IMR-90 (cell line): ENCODE measurements around the gene PEAK1.

Experiments used
- MAFK ChIP-seq: IDR thresholded peaks from 2 replicates; pipeline ENCODE4 v1.6.1; 2012; ENCODE audit warnings: low read depth, low read length, improper control_type of control experiment
- MAZ ChIP-seq: IDR thresholded peaks from 2 replicates; pipeline ENCODE4 v1.6.1; 2012; ENCODE audit warnings: low read depth, mild to moderate bottlenecking, low read length, improper control_type of control experiment, moderate library complexity, borderline replicate concordance
- NFE2L2 ChIP-seq: fragments of 150-350 bp; IDR thresholded peaks from 2 replicates; pipeline ENCODE4 v1.6.1; 2016; ENCODE audit warnings: low read depth, mild to moderate bottlenecking, low read length
- POLR2A ChIP-seq: IDR thresholded peaks from 2 replicates; pipeline ENCODE4 v1.6.1; 2012; ENCODE audit warnings: mild to moderate bottlenecking, low read depth, low read length
- RCOR1 ChIP-seq: IDR thresholded peaks from 2 replicates; pipeline ENCODE4 v1.6.1; 2012; ENCODE audit warnings: mild to moderate bottlenecking, low read length, improper control_type of control experiment; ENCODE audit not compliant: insufficient replicate concordance
- RFX5 ChIP-seq: IDR thresholded peaks from 2 replicates; pipeline ENCODE4 v1.8.0; 2012; ENCODE audit warnings: low read depth, mild to moderate bottlenecking, low read length, moderate library complexity
- TF ChIP-seq, protein P1 (sequence below): conservative IDR thresholded peaks from 2 replicates; pipeline ENCODE4 v1.5.1; 2012; ENCODE audit warnings: mild to moderate bottlenecking, low read depth, low read length, improper control_type of control experiment
- TF ChIP-seq, protein P2 (sequence below): fragments of 150-350 bp; IDR thresholded peaks from 2 replicates; pipeline ENCODE4 v1.6.1; 2017; ENCODE audit warnings: mild to moderate bottlenecking, antibody characterized with exemption, low read length, low read depth

DNA sequence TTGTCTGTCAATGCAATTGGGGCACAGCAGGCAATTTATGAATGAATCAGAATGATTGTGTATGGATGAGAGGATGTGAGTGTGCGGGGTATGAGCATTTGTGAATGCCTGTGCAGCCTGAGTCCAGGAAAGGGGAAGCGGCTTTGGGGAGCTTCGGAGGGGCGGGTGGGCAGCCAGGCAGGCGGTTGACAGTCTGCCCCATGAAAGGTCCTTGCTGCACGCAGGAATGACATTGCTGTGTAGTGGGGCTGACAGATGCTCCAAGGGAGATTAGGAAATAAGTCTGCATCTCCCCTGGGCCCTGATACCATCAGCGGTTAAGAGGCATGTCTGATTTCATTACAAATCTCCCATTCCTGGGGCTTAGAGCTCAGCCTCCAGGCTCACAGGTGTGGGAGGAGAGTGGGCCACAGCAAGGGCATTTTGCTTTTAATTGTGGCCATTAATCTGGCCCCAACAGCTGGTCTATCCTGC is 322.6 kb downstream of the PEAK1 start:
- TF ChIP-seq MAFK (no peak), RFX5 (no peak), RCOR1 (no peak), MAZ (no peak), NFE2L2 (no peak), POLR2A (no peak)
- TF ChIP-seq, protein P1, sequence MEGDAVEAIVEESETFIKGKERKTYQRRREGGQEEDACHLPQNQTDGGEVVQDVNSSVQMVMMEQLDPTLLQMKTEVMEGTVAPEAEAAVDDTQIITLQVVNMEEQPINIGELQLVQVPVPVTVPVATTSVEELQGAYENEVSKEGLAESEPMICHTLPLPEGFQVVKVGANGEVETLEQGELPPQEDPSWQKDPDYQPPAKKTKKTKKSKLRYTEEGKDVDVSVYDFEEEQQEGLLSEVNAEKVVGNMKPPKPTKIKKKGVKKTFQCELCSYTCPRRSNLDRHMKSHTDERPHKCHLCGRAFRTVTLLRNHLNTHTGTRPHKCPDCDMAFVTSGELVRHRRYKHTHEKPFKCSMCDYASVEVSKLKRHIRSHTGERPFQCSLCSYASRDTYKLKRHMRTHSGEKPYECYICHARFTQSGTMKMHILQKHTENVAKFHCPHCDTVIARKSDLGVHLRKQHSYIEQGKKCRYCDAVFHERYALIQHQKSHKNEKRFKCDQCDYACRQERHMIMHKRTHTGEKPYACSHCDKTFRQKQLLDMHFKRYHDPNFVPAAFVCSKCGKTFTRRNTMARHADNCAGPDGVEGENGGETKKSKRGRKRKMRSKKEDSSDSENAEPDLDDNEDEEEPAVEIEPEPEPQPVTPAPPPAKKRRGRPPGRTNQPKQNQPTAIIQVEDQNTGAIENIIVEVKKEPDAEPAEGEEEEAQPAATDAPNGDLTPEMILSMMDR: no peak
- TF ChIP-seq, protein P2, sequence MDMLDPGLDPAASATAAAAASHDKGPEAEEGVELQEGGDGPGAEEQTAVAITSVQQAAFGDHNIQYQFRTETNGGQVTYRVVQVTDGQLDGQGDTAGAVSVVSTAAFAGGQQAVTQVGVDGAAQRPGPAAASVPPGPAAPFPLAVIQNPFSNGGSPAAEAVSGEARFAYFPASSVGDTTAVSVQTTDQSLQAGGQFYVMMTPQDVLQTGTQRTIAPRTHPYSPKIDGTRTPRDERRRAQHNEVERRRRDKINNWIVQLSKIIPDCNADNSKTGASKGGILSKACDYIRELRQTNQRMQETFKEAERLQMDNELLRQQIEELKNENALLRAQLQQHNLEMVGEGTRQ: no peak
